ENCODE data around the gene NKX3-2. TPM values are rescaled to one million over a fixed set of nuclear protein-coding genes. Genes with fewer than 3 reads are reported as not detected.

NKX3-2 gene
- total and polyA plus RNA-seq, 8 donors: 0.06 to 4.6 (median 0.24) TPM; not detected in 2

- no peak overlapping the region for H3K4me3 ChIP-seq
- 11 to 27% (median 17%) methylated on average over 34 to 42 of the region's 42 CpGs for WGBS, 5 donors
- no peak overlapping the region for H3K27ac ChIP-seq
- DNase-seq: no peak
- intact Hi-C loops (cut with DNase I; ENCODE audit: low total_unique reads): loop anchor here (10.0 kb wide), 1 partner anchor 805 kb away; no protein-coding TSS in a partner anchor
- H3K4me1 ChIP-seq: peaks cover 27 to 81% (median 50%) of the 10 kb centered on the region in 4 donors
- TF ChIP-seq CTCF (IDR thresholded peaks at IDR 0.05): no peak
- no peak for TF ChIP-seq POLR2AphosphoS5 (IDR thresholded peaks at IDR 0.05)
- peaks cover 0 to 25% (median 10%) of the 10 kb centered on the region in 4 donors for H3K9me3 ChIP-seq
- no peaks in the 10 kb centered on the region for H3K36me3 ChIP-seq
- peaks cover 44 to 100% (median 99%) of the 10 kb centered on the region in 3 donors for H3K27me3 ChIP-seq
Observed at GRCh38 chr4:13539619-13540445, 4.5 kb downstream of the NKX3-2 start.

GRCh38 chr4:13539047-13539618 is 5.2 kb downstream of the NKX3-2 start:
- H3K36me3 ChIP-seq: no peaks in the 10 kb centered on the region
- H3K4me1 ChIP-seq: peaks cover 21 to 78% (median 43%) of the 10 kb centered on the region in 4 donors
- DNase-seq: no peak
- H3K27ac ChIP-seq: no peak overlapping the region
- peaks cover 0 to 24% (median 10%) of the 10 kb centered on the region in 4 donors for H3K9me3 ChIP-seq
- H3K4me3 ChIP-seq: no peak overlapping the region
- no peak for TF ChIP-seq POLR2AphosphoS5 (IDR thresholded peaks at IDR 0.05)
- no peak for TF ChIP-seq EP300 (IDR thresholded peaks at IDR 0.05)
- TF ChIP-seq CTCF (IDR thresholded peaks at IDR 0.05): no peak
- TF ChIP-seq POLR2A (IDR thresholded peaks at IDR 0.05): no peak
- 5 to 24% (median 7%) methylated on average over 23 of the region's 23 CpGs for WGBS, 5 donors
- intact Hi-C loops (cut with DNase I; ENCODE audit: low total_unique reads): no loop called here
- H3K27me3 ChIP-seq: peaks cover 41 to 100% (median 99%) of the 10 kb centered on the region in 3 donors

GRCh38 chr4:13538427-13538973 is 5.8 kb downstream of the NKX3-2 start:
- intact Hi-C loops (cut with DNase I; ENCODE audit: low total_unique reads): no loop called here
- no peak overlapping the region for H3K27ac ChIP-seq

More at GRCh38 chr4:13538427-13538973, 5.8 kb downstream of the NKX3-2 start:
- DNase-seq: no peak
- H3K4me1 ChIP-seq: peaks cover 15 to 72% (median 37%) of the 10 kb centered on the region in 4 donors
- TF ChIP-seq CTCF (IDR thresholded peaks at IDR 0.05) (no peak), POLR2A (IDR thresholded peaks at IDR 0.05) (no peak), EP300 (IDR thresholded peaks at IDR 0.05) (no peak), POLR2AphosphoS5 (IDR thresholded peaks at IDR 0.05) (no peak)
- 24 to 33% (median 28%) methylated on average over 16 of the region's 16 CpGs for WGBS, 5 donors
- peaks cover 0 to 17% (median 10%) of the 10 kb centered on the region in 4 donors for H3K9me3 ChIP-seq
- H3K27me3 ChIP-seq: peaks cover 39 to 100% (median 99%) of the 10 kb centered on the region in 3 donors
- no peaks in the 10 kb centered on the region for H3K36me3 ChIP-seq
- no peak overlapping the region for H3K4me3 ChIP-seq
